H1 (cell line): ENCODE data around the gene ALDH1A2. TPM values are rescaled to one million over a fixed set of nuclear protein-coding genes. Genes with fewer than 3 reads are reported as not detected.

Experiments
- BRCA1 ChIP-seq: IDR thresholded peaks from 2 replicates; pipeline ENCODE4 v1.6.1; 2012; ENCODE audit warnings: low read depth, low read length, improper control_type of control experiment
- CBX8 ChIP-seq: fragments of 300-800, 300-1000 bp; sonication (generic); IDR thresholded peaks from 2 replicates; pipeline ENCODE4 v1.7.1; 2016; ENCODE audit warnings: low read depth, low read length, borderline replicate concordance
- GTF2F1 ChIP-seq: IDR thresholded peaks from 2 replicates; pipeline ENCODE4 v1.6.1; 2012; ENCODE audit warnings: low read depth, low read length, improper control_type of control experiment, borderline replicate concordance
- NANOG ChIP-seq: IDR thresholded peaks from 2 replicates; pipeline ENCODE4 v1.6.1; 2011; ENCODE audit warnings: low read length, low read depth, mild to moderate bottlenecking, inconsistent platforms; ENCODE audit not compliant: insufficient read depth, poor library complexity, severe bottlenecking
- polyA plus RNA-seq, 7 experiments: library from polyadenylated mRNA; depleted of rRNA in 3 of 7; stranded (reverse) in 5 of 7; unstranded in 2 of 7; fragments of >200 nt in 5 of 7; fragments of 200-250 nt in 2 of 7; gene quantifications; 1 replicate in 5 of 7; 2 replicates in 1 of 7; 4 replicates in 1 of 7; pipeline versions ENCODE4 v1.2.1 to v1.2.3, GENCODE V29; 2011 to 2013; ENCODE audit warnings: missing spikeins in 2 of 7, mixed read lengths in 2 of 7
- total RNA-seq: library from RNA; stranded (reverse); fragmentation: NEBNext Ultra II Directional; extraction: Animal tissue kit (Norgen Biotek cat#: 25700); gene quantifications from 2 replicates; pipeline ENCODE4 v1.2.1, GENCODE V29; 2021
- TF ChIP-seq, protein P1 (sequence below): fragments of 300-600 bp; sonication (generic); IDR thresholded peaks from 2 replicates; pipeline ENCODE4 v1.7.1; 2012; ENCODE audit warnings: low read length, moderate library complexity, mild to moderate bottlenecking, inconsistent platforms; ENCODE audit not compliant: insufficient replicate concordance
- TF ChIP-seq, protein P2 (sequence below), 3 experiments: IDR thresholded peaks; 1 replicate in 2 of 3; 2 replicates in 1 of 3; pipeline versions ENCODE4 v1.5.1 to v1.6.1; 2011; ENCODE audit warnings: low read length in 3 of 3, mild to moderate bottlenecking in 3 of 3, inconsistent platforms in 2 of 3, low read depth in 1 of 3, moderate library complexity in 1 of 3; ENCODE audit not compliant: insufficient read depth in 1 of 3; ENCODE audit errors: control extremely low read depth in 1 of 3

ALDH1A2 gene
- total and polyA plus RNA-seq, 2 of the 8 experiments (the other 6 are each of a cell fraction or from before 2014, with no cell fraction given), result 0.06 to 0.24 TPM

DNA sequence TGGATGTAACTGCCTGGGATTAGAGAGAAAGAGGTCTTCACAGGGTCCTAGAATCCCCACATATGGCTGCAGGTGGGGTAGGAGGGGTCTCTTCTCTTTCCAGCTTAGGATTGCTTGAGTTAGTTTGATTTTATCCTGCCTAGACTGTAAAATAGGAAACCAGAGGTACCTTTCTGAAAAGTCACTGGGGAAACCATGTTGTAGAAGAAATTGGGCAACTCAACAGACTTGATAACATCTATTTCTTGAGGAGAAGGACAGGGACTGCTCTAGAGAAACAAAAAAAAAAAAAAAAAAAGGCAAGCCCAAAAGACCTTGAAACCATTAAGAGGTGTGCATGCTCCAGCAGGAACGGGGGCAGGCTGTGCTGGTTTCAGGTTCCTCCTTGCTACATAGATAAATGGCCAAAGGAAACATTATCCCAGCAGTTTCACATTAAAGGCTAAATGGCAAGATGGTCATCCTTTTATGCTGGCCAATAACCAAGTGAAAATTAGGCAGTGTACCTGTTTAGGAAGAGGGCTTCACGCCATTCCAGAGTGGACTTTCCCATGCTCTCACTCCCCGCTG, 116.1 kb downstream of the ALDH1A2 start (continued):
- TF ChIP-seq, protein P1, sequence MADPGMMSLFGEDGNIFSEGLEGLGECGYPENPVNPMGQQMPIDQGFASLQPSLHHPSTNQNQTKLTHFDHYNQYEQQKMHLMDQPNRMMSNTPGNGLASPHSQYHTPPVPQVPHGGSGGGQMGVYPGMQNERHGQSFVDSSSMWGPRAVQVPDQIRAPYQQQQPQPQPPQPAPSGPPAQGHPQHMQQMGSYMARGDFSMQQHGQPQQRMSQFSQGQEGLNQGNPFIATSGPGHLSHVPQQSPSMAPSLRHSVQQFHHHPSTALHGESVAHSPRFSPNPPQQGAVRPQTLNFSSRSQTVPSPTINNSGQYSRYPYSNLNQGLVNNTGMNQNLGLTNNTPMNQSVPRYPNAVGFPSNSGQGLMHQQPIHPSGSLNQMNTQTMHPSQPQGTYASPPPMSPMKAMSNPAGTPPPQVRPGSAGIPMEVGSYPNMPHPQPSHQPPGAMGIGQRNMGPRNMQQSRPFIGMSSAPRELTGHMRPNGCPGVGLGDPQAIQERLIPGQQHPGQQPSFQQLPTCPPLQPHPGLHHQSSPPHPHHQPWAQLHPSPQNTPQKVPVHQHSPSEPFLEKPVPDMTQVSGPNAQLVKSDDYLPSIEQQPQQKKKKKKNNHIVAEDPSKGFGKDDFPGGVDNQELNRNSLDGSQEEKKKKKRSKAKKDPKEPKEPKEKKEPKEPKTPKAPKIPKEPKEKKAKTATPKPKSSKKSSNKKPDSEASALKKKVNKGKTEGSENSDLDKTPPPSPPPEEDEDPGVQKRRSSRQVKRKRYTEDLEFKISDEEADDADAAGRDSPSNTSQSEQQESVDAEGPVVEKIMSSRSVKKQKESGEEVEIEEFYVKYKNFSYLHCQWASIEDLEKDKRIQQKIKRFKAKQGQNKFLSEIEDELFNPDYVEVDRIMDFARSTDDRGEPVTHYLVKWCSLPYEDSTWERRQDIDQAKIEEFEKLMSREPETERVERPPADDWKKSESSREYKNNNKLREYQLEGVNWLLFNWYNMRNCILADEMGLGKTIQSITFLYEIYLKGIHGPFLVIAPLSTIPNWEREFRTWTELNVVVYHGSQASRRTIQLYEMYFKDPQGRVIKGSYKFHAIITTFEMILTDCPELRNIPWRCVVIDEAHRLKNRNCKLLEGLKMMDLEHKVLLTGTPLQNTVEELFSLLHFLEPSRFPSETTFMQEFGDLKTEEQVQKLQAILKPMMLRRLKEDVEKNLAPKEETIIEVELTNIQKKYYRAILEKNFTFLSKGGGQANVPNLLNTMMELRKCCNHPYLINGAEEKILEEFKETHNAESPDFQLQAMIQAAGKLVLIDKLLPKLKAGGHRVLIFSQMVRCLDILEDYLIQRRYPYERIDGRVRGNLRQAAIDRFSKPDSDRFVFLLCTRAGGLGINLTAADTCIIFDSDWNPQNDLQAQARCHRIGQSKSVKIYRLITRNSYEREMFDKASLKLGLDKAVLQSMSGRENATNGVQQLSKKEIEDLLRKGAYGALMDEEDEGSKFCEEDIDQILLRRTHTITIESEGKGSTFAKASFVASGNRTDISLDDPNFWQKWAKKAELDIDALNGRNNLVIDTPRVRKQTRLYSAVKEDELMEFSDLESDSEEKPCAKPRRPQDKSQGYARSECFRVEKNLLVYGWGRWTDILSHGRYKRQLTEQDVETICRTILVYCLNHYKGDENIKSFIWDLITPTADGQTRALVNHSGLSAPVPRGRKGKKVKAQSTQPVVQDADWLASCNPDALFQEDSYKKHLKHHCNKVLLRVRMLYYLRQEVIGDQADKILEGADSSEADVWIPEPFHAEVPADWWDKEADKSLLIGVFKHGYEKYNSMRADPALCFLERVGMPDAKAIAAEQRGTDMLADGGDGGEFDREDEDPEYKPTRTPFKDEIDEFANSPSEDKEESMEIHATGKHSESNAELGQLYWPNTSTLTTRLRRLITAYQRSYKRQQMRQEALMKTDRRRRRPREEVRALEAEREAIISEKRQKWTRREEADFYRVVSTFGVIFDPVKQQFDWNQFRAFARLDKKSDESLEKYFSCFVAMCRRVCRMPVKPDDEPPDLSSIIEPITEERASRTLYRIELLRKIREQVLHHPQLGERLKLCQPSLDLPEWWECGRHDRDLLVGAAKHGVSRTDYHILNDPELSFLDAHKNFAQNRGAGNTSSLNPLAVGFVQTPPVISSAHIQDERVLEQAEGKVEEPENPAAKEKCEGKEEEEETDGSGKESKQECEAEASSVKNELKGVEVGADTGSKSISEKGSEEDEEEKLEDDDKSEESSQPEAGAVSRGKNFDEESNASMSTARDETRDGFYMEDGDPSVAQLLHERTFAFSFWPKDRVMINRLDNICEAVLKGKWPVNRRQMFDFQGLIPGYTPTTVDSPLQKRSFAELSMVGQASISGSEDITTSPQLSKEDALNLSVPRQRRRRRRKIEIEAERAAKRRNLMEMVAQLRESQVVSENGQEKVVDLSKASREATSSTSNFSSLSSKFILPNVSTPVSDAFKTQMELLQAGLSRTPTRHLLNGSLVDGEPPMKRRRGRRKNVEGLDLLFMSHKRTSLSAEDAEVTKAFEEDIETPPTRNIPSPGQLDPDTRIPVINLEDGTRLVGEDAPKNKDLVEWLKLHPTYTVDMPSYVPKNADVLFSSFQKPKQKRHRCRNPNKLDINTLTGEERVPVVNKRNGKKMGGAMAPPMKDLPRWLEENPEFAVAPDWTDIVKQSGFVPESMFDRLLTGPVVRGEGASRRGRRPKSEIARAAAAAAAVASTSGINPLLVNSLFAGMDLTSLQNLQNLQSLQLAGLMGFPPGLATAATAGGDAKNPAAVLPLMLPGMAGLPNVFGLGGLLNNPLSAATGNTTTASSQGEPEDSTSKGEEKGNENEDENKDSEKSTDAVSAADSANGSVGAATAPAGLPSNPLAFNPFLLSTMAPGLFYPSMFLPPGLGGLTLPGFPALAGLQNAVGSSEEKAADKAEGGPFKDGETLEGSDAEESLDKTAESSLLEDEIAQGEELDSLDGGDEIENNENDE, result no peak
- TF ChIP-seq BRCA1, result no peak
- TF ChIP-seq, protein P2, sequence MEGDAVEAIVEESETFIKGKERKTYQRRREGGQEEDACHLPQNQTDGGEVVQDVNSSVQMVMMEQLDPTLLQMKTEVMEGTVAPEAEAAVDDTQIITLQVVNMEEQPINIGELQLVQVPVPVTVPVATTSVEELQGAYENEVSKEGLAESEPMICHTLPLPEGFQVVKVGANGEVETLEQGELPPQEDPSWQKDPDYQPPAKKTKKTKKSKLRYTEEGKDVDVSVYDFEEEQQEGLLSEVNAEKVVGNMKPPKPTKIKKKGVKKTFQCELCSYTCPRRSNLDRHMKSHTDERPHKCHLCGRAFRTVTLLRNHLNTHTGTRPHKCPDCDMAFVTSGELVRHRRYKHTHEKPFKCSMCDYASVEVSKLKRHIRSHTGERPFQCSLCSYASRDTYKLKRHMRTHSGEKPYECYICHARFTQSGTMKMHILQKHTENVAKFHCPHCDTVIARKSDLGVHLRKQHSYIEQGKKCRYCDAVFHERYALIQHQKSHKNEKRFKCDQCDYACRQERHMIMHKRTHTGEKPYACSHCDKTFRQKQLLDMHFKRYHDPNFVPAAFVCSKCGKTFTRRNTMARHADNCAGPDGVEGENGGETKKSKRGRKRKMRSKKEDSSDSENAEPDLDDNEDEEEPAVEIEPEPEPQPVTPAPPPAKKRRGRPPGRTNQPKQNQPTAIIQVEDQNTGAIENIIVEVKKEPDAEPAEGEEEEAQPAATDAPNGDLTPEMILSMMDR (IDR thresholded peaks at IDR 0.05; ENCODE audit: control extremely low read depth in 1 of 3, insufficient read depth in 1 of 3, low read depth in 1 of 3, low read length in 3 of 3), result no peak
- no peak for TF ChIP-seq GTF2F1
- no peak for TF ChIP-seq CBX8
- TF ChIP-seq NANOG, result no peak
